Sigmoid colon (tissue), 7 donors: Measurements from ENCODE around the gene GALNT10. TPM values are rescaled to one million over a fixed set of nuclear protein-coding genes. Genes with fewer than 3 reads are reported as not detected.

ENCODE experiments used
- DNase-seq: peaks from one replicate; pipeline ENCODE4 v3.0.0-alpha.2; 2019
- H3K27ac ChIP-seq, 4 donors: fragments of 200-600 bp; sonication (generic); one replicate each; pipeline ENCODE4 v1.5.1; 2016 to 2019; ENCODE audit warnings: mild to moderate bottlenecking in 1 of 4
- H3K27me3 ChIP-seq, 3 donors: fragments of 200-600 bp; sonication (generic); one replicate each; pipeline ENCODE4 v1.5.1; 2019; ENCODE audit warnings: mild to moderate bottlenecking in 1 of 3
- H3K36me3 ChIP-seq, 4 donors: fragments of 200-600 bp; sonication (generic); one replicate each; pipeline ENCODE4 v1.5.1; 2016 to 2019
- H3K4me1 ChIP-seq, 4 donors: fragments of 200-600 bp; sonication (generic); one replicate each; pipeline ENCODE4 v1.5.1; 2017 to 2019
- H3K4me3 ChIP-seq, 4 donors: fragments of 200-600 bp; sonication (generic); one replicate each; pipeline ENCODE4 v1.5.1; 2017 to 2019; ENCODE audit warnings: mild to moderate bottlenecking in 2 of 4, moderate library complexity in 1 of 4
- H3K9me3 ChIP-seq, 4 donors: fragments of 200-600 bp in 3 of 4; sonication (generic) in 3 of 4; one replicate each; pipeline versions ENCODE4 v1.5.1 to v1.6.1; 2013 to 2019
- EP300 ChIP-seq, 4 donors: sonication (generic); formaldehyde crosslinking; IDR thresholded peaks; one replicate each; pipeline ENCODE4 v1.6.1; 2017; ENCODE audit warnings: antibody characterized with exemption in 4 of 4
- POLR2A ChIP-seq, 2 donors: fragments of 450-650 bp; IDR thresholded peaks; one replicate each; pipeline ENCODE4 v1.6.1; 2016; ENCODE audit warnings: antibody characterized with exemption in 2 of 2, mild to moderate bottlenecking in 2 of 2, moderate library complexity in 2 of 2
- POLR2AphosphoS5 ChIP-seq, 4 donors: sonication (generic); formaldehyde crosslinking; IDR thresholded peaks; one replicate each; pipeline ENCODE4 v1.6.1; 2017; ENCODE audit warnings: antibody characterized with exemption in 4 of 4
- WGBS, 2 donors: extraction: QIAGEN DNeasy Blood & Tissue Kit; methylation state at CpG; one replicate each; pipeline ENCODE4 v1.1.7; 2013; 5-methylcytosine and 5-hydroxymethylcytosine counted together
- intact Hi-C: fragments of 100-400 bp; cut with DNase I; formaldehyde crosslinking; loops from one replicate; pipeline ENCODE4 v1.15.1; 2023
- polyA plus RNA-seq, 3 donors: library from polyadenylated mRNA; stranded (reverse); fragments of 200-250 nt; gene quantifications; one replicate each; pipeline ENCODE4 v1.2.3, GENCODE V29; 2013
- total RNA-seq, 4 donors: library from RNA; depleted of rRNA; stranded (reverse); fragments of >200 nt; gene quantifications; one replicate each; pipeline ENCODE4 v1.1.0, GENCODE V29; 2016
- TF ChIP-seq, protein P1 (sequence below), 4 experiments: fragments of 450-650 bp in 3 of 4; fragments of 200-600 bp in 1 of 4; IDR thresholded peaks; one replicate each; pipeline ENCODE4 v1.5.1; 2016 to 2019; ENCODE audit warnings: antibody characterized with exemption in 4 of 4, mild to moderate bottlenecking in 3 of 4, moderate library complexity in 2 of 4
- donor health status: healthy with polysubstance abuse.
- donor health status: Bipolar disorder and iron deficiency.
- donor health status: healthy.

The GALNT10 gene
- total and polyA plus RNA-seq, 7 donors: 6.0 to 41.7 (median 24.3) TPM

DNA sequence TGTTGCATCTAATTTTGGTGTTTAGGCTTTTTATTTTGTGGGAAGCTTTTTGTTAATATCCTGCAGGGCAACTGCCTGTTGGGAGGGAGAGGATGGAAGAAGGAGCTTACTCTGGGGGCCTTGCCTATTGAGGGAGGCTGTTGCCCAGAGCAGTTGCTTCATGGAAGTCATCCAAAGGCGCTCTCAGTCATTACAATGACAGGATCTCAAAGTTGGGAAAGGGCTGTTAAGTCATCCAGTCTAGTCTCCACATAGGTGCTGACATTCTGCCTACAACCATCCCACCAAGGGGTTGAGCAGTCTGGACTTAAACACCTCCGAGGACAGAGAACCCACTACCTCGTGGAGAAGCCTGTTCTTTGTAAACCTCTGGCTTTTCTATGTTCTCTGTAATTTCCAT, 268.5 kb downstream of the GALNT10 start:
- Histone ChIP-seq H3K9me3 (no peaks in the 10 kb centered on the region), H3K27ac (no peak overlapping the region), H3K27me3 (no peaks in the 10 kb centered on the region), H3K4me1 (peaks cover 0 to 18% (median 13%) of the 10 kb centered on the region in 4 donors), H3K36me3 (peaks cover 23 to 47% (median 28%) of the 10 kb centered on the region in 4 donors), H3K4me3 (no peak overlapping the region)
- 85 to 91% methylated on average over 3 of the region's 3 CpGs for WGBS, 2 donors
- no peak for TF ChIP-seq EP300 (IDR thresholded peaks at IDR 0.05)
- no peak for TF ChIP-seq POLR2AphosphoS5 (IDR thresholded peaks at IDR 0.05)
- TF ChIP-seq, protein P1, sequence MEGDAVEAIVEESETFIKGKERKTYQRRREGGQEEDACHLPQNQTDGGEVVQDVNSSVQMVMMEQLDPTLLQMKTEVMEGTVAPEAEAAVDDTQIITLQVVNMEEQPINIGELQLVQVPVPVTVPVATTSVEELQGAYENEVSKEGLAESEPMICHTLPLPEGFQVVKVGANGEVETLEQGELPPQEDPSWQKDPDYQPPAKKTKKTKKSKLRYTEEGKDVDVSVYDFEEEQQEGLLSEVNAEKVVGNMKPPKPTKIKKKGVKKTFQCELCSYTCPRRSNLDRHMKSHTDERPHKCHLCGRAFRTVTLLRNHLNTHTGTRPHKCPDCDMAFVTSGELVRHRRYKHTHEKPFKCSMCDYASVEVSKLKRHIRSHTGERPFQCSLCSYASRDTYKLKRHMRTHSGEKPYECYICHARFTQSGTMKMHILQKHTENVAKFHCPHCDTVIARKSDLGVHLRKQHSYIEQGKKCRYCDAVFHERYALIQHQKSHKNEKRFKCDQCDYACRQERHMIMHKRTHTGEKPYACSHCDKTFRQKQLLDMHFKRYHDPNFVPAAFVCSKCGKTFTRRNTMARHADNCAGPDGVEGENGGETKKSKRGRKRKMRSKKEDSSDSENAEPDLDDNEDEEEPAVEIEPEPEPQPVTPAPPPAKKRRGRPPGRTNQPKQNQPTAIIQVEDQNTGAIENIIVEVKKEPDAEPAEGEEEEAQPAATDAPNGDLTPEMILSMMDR (IDR thresholded peaks at IDR 0.05): no peak
- no peak for TF ChIP-seq POLR2A (IDR thresholded peaks at IDR 0.05)
- intact Hi-C loops: loop anchor here (10.0 kb wide), 1 partner anchor 466 kb away; no protein-coding TSS in a partner anchor
- DNase-seq: no peak

DNA sequence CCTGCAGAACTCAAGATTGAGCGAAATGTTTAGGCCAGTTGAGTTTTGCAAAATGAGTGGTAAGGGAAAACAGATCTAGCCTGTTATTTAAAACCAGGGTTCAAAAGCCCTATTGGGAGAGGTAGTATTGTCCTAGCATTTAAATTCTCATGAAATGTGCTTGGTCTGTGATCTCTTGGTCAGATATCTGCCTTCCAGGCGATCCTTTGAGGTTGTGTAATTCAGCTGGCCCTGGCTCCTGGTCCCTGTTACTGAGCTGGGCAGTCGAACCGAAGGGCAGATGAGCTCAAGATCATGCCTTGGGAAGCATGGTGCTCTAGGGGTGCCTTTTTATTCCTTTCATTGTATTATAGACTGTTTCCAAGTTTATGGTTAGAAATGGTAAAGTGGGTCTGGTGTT, 269.6 kb downstream of the GALNT10 start:
- H3K4me1 ChIP-seq: peaks cover 0 to 21% (median 15%) of the 10 kb centered on the region in 4 donors
- TF ChIP-seq EP300 (IDR thresholded peaks at IDR 0.05) (no peak), POLR2A (IDR thresholded peaks at IDR 0.05) (no peak), POLR2AphosphoS5 (IDR thresholded peaks at IDR 0.05) (no peak)
- TF ChIP-seq, protein P1 (IDR thresholded peaks at IDR 0.05): no peak
- no peak overlapping the region for H3K4me3 ChIP-seq
- H3K36me3 ChIP-seq: peaks cover 16 to 35% (median 17%) of the 10 kb centered on the region in 4 donors
- no peak for DNase-seq
- no peak overlapping the region for H3K27ac ChIP-seq
- WGBS, 2 donors: 97 to 99% methylated on average over 4 of the region's 4 CpGs
- intact Hi-C loops: no loop called here
- no peaks in the 10 kb centered on the region for H3K9me3 ChIP-seq
- no peaks in the 10 kb centered on the region for H3K27me3 ChIP-seq

DNA sequence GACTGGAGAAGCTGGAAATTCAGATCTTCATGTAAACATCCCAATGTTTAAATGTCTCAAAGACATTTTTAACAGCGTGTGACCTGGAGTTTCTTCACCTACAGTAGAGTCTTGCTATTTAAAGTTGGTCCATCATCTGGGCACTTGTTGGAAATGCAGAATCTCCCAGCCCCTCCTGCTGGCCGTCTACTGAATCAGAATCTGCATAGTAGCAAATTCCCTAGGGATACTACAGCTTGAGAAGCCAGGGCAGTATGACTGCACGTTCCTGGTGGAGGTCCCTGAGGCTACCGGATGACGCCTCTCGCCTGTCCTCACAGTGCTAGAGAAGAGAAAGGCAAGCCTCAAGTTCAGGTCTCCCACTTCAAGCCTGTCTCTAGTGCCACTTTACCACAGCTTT, 271.0 kb downstream of the GALNT10 start:
- WGBS, 2 donors: 82% methylated on average over 6 of the region's 6 CpGs

DNA sequence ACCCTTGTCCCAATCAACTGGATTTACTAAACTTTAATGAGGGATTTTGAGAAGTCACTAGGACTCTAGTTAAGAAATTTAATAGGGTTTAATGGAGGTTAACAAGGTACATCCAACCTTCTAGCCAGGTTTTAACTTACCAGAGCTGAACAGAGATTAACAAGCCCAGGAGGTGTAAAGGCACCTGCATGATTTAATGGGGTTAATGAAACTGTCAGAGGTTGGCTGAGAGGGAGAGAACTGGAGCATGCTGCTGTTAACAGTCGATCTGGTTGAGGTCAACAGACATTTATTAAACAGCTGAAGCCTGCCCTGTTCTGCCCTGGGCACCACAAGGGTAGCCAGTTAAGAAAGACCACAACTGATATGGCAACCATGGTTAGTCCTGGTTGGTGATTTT, 273.9 kb downstream of the GALNT10 start:
- TF ChIP-seq POLR2AphosphoS5 (IDR thresholded peaks at IDR 0.05): peak in 1 of 4 donors; percentile 44
- no peak for TF ChIP-seq POLR2A (IDR thresholded peaks at IDR 0.05)
- peak in 1 of 4 donors; percentile 16 for TF ChIP-seq EP300 (IDR thresholded peaks at IDR 0.05)
- TF ChIP-seq, protein P1 (IDR thresholded peaks at IDR 0.05): no peak
- WGBS, 2 donors: 56 to 68% methylated on average over 1 of the region's 1 CpG
- no peaks in the 10 kb centered on the region for H3K9me3 ChIP-seq
- H3K4me3 ChIP-seq: no peak overlapping the region
- no peaks in the 10 kb centered on the region for H3K36me3 ChIP-seq
- no peak for DNase-seq
- peaks cover 0 to 15% (median 7%) of the 10 kb centered on the region in 4 donors for H3K4me1 ChIP-seq
- H3K27ac ChIP-seq: no peak overlapping the region
- H3K27me3 ChIP-seq: no peaks in the 10 kb centered on the region
- intact Hi-C loops: no loop called here

More for the DNA sequence above, 271.0 kb downstream of the GALNT10 start:
- intact Hi-C loops: no loop called here
- TF ChIP-seq POLR2AphosphoS5 (IDR thresholded peaks at IDR 0.05) (no peak), POLR2A (IDR thresholded peaks at IDR 0.05) (no peak), EP300 (IDR thresholded peaks at IDR 0.05) (no peak)
- TF ChIP-seq, protein P1 (IDR thresholded peaks at IDR 0.05): no peak
- DNase-seq: no peak
- Histone ChIP-seq H3K36me3 (peaks cover 4 to 22% (median 11%) of the 10 kb centered on the region in 4 donors), H3K27me3 (no peaks in the 10 kb centered on the region), H3K4me1 (peaks cover 0 to 21% (median 15%) of the 10 kb centered on the region in 4 donors), H3K9me3 (no peaks in the 10 kb centered on the region), H3K27ac (no peak overlapping the region), H3K4me3 (no peak overlapping the region)

DNA sequence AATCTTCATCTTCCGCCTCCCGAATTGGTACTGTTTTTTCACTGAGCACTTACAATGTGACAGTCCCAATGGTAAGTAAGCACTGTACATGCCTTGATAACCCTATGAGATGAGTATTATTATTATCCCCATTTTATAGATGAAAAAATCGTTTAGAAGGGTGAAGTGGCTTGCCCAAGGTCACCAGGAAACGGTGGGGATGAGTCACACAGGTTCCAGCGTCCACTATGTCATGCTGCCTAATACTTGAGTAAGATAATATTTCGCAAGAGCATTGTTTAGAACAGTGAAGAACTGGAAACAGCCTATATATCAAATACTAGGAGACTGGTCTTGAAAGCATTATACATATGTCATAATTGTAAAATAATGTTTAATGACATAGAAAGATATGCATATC, 274.6 kb downstream of the GALNT10 start:
- intact Hi-C loops: no loop called here
- Histone ChIP-seq H3K4me1 (peaks cover 0 to 18% (median 10%) of the 10 kb centered on the region in 4 donors), H3K36me3 (no peaks in the 10 kb centered on the region), H3K9me3 (no peaks in the 10 kb centered on the region), H3K27me3 (no peaks in the 10 kb centered on the region), H3K27ac (no peak overlapping the region), H3K4me3 (no peak overlapping the region)
- no peak for DNase-seq
- 44 to 72% methylated on average over 6 of the region's 6 CpGs for WGBS, 2 donors
- no peak for TF ChIP-seq POLR2AphosphoS5 (IDR thresholded peaks at IDR 0.05)
- TF ChIP-seq POLR2A (IDR thresholded peaks at IDR 0.05): no peak
- no peak for TF ChIP-seq EP300 (IDR thresholded peaks at IDR 0.05)
